Esophagus squamous epithelium (tissue), 5 donors: ENCODE data around the gene ETFRF1. TPM values are rescaled to one million over a fixed set of nuclear protein-coding genes. Genes with fewer than 3 reads are reported as not detected.

Experiments
- DNase-seq: peaks from one replicate; lab custom pipeline; 2025; lab: John Stamatoyannopoulos, UW
- H3K27ac ChIP-seq, 4 donors: fragments of 200-600 bp; sonication (generic); one replicate each; pipeline ENCODE4 v1.5.1; 2016 to 2019; ENCODE audit warnings: mild to moderate bottlenecking in 1 of 4
- H3K27me3 ChIP-seq, 4 donors: fragments of 200-600 bp; sonication (generic); 1 replicate in 3 of 4; 2 replicates in 1 of 4; pipeline versions ENCODE4 v1.5.1 to v1.6.0; 2017 to 2021; ENCODE audit warnings: antibody characterized with exemption in 1 of 4
- H3K36me3 ChIP-seq, 3 donors: fragments of 200-600 bp; sonication (generic); one replicate each; pipeline ENCODE4 v1.5.1; 2016 to 2019
- H3K4me1 ChIP-seq, 3 donors: fragments of 200-600 bp; sonication (generic); one replicate each; pipeline ENCODE4 v1.5.1; 2017 to 2019
- H3K4me3 ChIP-seq, 4 donors: fragments of 200-600 bp; sonication (generic); 1 replicate in 3 of 4; 2 replicates in 1 of 4; pipeline ENCODE4 v1.5.1; 2016 to 2019; ENCODE audit warnings: mild to moderate bottlenecking in 2 of 4, moderate library complexity in 1 of 4
- H3K9me3 ChIP-seq, 3 donors: fragments of 200-600 bp; sonication (generic); one replicate each; pipeline ENCODE4 v1.5.1; 2016 to 2019
- POLR2A ChIP-seq, 4 donors: fragments of 450-650 bp; IDR thresholded peaks; one replicate each; pipeline ENCODE4 v1.6.1; 2017; ENCODE audit warnings: antibody characterized with exemption in 4 of 4, mild to moderate bottlenecking in 4 of 4, moderate library complexity in 3 of 4
- WGBS, 2 donors: methylation state at CpG; one replicate each; pipeline ENCODE4 v1.1.5; 2018; 5-methylcytosine and 5-hydroxymethylcytosine counted together
- intact Hi-C: fragments of 100-400 bp; cut with DNase I; formaldehyde crosslinking; loops from one replicate; pipeline ENCODE4 v1.15.0; 2022
- total RNA-seq, 4 donors: library from RNA; depleted of rRNA; stranded (reverse); fragments of >200 nt; gene quantifications; one replicate each; pipeline ENCODE4 v1.1.0, GENCODE V29; 2016
- TF ChIP-seq, protein P1 (sequence below), 6 experiments: fragments of 450-650 bp in 4 of 6; fragments of 200-600 bp in 2 of 6; sonication (generic) in 2 of 6; IDR thresholded peaks; one replicate each; pipeline ENCODE4 v1.5.1; 2016 to 2019; ENCODE audit warnings: antibody characterized with exemption in 6 of 6, mild to moderate bottlenecking in 4 of 6, moderate library complexity in 4 of 6
- donor health status: DM: yes; HTN: yes; CAD: no.

Gene ETFRF1
- total RNA-seq, 4 donors from 2014 or later: 18.3 to 26.7 (median 25.3) TPM

DNA sequence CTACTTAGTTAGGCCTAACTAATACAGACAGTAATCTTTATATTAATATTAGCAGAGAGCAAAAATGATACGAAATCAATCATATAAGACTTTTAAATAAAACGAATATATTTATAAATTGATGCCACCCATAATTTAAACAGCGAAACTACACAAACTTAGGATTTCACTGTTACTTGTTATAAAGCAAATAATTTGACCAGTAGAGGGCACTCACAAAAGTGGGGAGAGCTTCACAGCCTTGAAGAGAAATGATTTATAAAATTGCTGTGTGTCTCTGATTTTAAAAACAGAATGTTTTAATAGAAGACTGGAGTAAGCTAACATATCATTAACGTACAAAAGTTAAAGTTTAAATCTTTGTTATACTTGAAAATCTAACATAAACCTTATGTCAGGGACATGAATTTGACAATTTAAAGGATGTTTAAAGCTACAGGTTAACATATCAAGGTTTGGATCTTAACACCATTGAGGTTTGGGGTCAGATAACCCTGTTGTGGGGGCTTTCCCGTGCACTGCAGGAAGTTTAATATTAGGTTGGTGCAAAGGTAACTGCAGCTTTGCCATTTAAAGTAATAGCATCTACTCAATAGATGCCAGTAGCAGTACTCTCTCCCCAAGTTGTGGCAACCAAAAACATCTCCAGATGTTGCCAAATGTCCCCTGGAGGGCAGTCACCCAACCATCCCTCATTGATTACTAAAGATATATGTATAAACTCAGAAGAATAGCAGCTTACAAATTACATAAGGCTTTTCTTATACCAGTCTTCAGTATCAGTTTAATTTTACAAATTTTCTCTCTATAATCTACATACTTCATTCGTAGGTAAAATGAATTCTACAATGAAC is 46.4 kb downstream of the ETFRF1 start:
- Histone ChIP-seq H3K36me3 (peaks cover 0 to 38% (median 12%) of the 10 kb centered on the region in 3 donors), H3K27me3 (no peaks in the 10 kb centered on the region), H3K9me3 (no peaks in the 10 kb centered on the region), H3K27ac (no peak overlapping the region), H3K4me3 (no peak overlapping the region), H3K4me1 (peaks cover 0 to 5% (median 0%) of the 10 kb centered on the region in 3 donors)
- TF ChIP-seq, protein P1, sequence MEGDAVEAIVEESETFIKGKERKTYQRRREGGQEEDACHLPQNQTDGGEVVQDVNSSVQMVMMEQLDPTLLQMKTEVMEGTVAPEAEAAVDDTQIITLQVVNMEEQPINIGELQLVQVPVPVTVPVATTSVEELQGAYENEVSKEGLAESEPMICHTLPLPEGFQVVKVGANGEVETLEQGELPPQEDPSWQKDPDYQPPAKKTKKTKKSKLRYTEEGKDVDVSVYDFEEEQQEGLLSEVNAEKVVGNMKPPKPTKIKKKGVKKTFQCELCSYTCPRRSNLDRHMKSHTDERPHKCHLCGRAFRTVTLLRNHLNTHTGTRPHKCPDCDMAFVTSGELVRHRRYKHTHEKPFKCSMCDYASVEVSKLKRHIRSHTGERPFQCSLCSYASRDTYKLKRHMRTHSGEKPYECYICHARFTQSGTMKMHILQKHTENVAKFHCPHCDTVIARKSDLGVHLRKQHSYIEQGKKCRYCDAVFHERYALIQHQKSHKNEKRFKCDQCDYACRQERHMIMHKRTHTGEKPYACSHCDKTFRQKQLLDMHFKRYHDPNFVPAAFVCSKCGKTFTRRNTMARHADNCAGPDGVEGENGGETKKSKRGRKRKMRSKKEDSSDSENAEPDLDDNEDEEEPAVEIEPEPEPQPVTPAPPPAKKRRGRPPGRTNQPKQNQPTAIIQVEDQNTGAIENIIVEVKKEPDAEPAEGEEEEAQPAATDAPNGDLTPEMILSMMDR (IDR thresholded peaks at IDR 0.05): peak in 5 of 6 experiments; percentile 48 to 69 (median 56)
- TF ChIP-seq POLR2A (IDR thresholded peaks at IDR 0.05): no peak
- intact Hi-C loops: no loop called here
- WGBS, 2 donors: 26 to 30% methylated on average over 6 of the region's 6 CpGs
- DNase-seq: no peak

DNA sequence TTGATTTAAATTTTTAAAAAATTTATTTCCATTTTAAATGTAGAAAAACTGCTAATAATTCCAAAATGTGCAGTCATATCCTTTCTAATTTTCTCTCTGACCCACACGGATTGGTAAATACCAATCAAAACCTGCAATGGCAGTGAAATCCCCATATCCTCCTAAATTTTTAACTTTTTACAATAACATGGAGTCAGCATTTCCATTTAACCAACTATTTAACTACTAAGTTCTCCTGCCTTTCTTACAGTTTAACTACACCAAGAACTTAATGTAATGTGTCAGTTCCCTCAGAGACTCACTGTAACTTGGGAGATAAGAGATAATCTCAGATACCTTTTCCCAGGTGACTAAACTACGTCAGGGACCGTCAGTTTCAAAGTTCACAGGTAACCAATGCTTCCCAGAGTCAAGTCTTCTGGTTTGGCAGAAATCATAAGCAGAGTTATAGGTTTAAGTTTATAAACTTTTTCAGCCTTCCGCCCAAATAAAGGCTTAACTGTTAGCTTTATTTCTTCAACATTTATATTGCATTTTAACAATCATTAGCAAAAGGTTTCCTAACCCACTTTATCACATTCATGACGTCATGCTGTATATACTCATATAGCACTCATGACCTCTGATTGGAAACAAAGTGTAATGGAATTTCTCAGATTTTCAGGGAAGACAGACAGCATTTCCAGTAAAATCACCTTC is 48.1 kb downstream of the ETFRF1 start:
- intact Hi-C loops: no loop called here
- Histone ChIP-seq H3K4me3 (no peak overlapping the region), H3K27me3 (no peaks in the 10 kb centered on the region), H3K9me3 (no peaks in the 10 kb centered on the region), H3K4me1 (peaks cover 0 to 11% (median 0%) of the 10 kb centered on the region in 3 donors), H3K27ac (no peak overlapping the region), H3K36me3 (peaks cover 0 to 25% (median 12%) of the 10 kb centered on the region in 3 donors)
- WGBS, 2 donors: 83 to 87% methylated on average over 5 of the region's 5 CpGs
- DNase-seq: no peak
- TF ChIP-seq, protein P1 (IDR thresholded peaks at IDR 0.05): no peak
- TF ChIP-seq POLR2A (IDR thresholded peaks at IDR 0.05): no peak

DNA sequence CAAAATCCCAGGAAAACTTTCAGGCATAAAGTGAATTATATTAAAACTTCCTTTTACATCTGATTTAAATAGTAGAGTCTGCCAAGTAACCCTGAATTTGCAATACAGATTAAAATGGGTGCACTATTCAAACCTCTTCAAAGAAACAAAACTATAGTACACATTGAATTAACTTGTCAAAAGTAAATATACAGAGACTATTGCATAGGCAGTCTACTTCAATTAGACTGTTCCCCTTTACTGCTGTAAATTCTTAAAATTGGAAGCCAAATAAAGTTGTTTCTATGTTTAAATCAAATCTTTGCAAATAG is 48.6 kb downstream of the ETFRF1 start:
- peaks cover 0 to 25% (median 12%) of the 10 kb centered on the region in 3 donors for H3K36me3 ChIP-seq
- intact Hi-C loops: no loop called here
- H3K27ac ChIP-seq: no peak overlapping the region
- H3K4me3 ChIP-seq: no peak overlapping the region
- H3K27me3 ChIP-seq: no peaks in the 10 kb centered on the region
- H3K4me1 ChIP-seq: peaks cover 0 to 16% (median 0%) of the 10 kb centered on the region in 3 donors
- no peaks in the 10 kb centered on the region for H3K9me3 ChIP-seq
- no peak for DNase-seq
- TF ChIP-seq, protein P1 (IDR thresholded peaks at IDR 0.05): no peak
- TF ChIP-seq POLR2A (IDR thresholded peaks at IDR 0.05): no peak

DNA sequence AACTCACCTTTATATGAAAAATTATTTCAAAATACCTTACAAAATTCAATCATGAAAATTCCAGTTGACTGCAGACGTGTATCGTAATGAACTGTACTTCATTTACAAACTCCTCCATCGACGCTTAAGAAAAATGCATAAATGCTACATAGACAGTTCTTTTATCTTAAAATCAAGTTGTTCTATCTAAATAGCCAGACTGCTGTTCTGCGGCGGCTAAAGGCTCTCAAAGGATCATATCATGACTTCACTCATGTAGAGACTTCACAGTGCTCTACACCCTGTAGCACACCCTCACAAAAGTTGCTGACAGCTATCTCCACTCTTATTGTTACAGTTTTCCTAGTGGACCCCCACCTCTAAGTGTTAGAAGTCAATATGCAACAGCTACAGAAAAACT is 50.5 kb downstream of the ETFRF1 start:
- H3K4me3 ChIP-seq: no peak overlapping the region
- H3K36me3 ChIP-seq: peaks cover 0 to 12% (median 8%) of the 10 kb centered on the region in 3 donors
- intact Hi-C loops: no loop called here
- TF ChIP-seq POLR2A (IDR thresholded peaks at IDR 0.05): no peak
- TF ChIP-seq, protein P1 (IDR thresholded peaks at IDR 0.05): no peak
- peaks cover 4 to 29% (median 6%) of the 10 kb centered on the region in 3 donors for H3K4me1 ChIP-seq
- H3K9me3 ChIP-seq: no peaks in the 10 kb centered on the region
- no peak for DNase-seq
- no peaks in the 10 kb centered on the region for H3K27me3 ChIP-seq
- H3K27ac ChIP-seq: no peak overlapping the region
- 94 to 95% methylated on average over 6 of the region's 6 CpGs for WGBS, 2 donors

DNA sequence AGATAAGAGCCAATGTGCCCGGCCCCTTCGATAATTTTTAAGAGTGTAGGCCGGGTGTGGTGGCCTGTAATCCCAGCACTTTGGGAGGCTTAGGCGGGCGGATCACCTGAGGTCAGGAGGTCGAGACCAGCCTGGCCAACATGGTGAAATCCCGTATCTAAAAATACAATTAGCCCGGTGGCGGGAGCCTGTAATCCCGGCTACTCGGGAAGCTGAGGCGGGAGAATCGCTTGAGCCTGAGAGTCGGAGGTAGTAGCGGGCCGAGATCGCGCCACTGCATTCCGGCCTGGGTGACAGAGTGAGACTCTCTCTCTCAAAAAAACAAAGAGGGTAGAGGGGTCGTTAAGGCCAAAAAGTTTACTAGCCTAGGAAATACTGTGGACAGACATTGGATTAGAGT is 53.1 kb downstream of the ETFRF1 start:
- intact Hi-C loops: no loop called here
- H3K36me3 ChIP-seq: peaks cover 0 to 8% (median 8%) of the 10 kb centered on the region in 3 donors
- no peaks in the 10 kb centered on the region for H3K27me3 ChIP-seq
- peaks cover 4 to 32% (median 6%) of the 10 kb centered on the region in 3 donors for H3K4me1 ChIP-seq
- H3K27ac ChIP-seq: no peak overlapping the region
- WGBS, 2 donors: 89 to 94% methylated on average over 5 to 12 of the region's 20 CpGs
- TF ChIP-seq POLR2A (IDR thresholded peaks at IDR 0.05): no peak
- no peak overlapping the region for H3K4me3 ChIP-seq
- no peaks in the 10 kb centered on the region for H3K9me3 ChIP-seq
- no peak for DNase-seq
